ENCODE data around the gene MTHFD1L. TPM values are rescaled to one million over a fixed set of nuclear protein-coding genes. Genes with fewer than 3 reads are reported as not detected.
A peak's percentile ranks its signal among the peaks of the same experiment; 100 is the strongest.
"Not testable (repeated sequence)": the region's sequence is repeated elsewhere in the genome, so short reads cannot be mapped to it uniquely, and the experiment has no call there.

The MTHFD1L gene
- total and polyA plus RNA-seq, 2 experiments from 2014 or later = 18.2 to 37.9 TPM

DNA sequence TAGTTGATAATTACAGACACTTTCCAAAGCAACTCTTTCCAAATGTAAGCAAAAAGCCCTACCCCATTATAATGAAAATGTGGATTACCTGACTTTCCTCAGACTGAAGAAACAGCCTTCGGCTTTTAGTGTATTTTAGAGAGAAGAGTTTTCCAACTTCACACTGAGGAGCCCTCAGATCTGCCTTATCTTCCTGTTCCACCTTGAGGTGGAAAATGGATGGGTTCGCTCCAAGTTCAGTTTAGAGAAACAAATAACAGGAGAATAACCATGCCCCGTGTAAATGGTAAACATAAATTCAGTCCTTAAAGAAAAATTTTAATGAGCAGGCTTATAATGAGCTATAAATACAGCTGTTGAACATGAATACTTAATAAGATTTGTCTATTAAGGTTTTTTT is 21.1 kb upstream of the MTHFD1L start:
- H3K4me1 ChIP-seq (ENCODE audit: low read depth) = peaks cover 6% of the 10 kb centered on the region
- TF ChIP-seq, protein P1, sequence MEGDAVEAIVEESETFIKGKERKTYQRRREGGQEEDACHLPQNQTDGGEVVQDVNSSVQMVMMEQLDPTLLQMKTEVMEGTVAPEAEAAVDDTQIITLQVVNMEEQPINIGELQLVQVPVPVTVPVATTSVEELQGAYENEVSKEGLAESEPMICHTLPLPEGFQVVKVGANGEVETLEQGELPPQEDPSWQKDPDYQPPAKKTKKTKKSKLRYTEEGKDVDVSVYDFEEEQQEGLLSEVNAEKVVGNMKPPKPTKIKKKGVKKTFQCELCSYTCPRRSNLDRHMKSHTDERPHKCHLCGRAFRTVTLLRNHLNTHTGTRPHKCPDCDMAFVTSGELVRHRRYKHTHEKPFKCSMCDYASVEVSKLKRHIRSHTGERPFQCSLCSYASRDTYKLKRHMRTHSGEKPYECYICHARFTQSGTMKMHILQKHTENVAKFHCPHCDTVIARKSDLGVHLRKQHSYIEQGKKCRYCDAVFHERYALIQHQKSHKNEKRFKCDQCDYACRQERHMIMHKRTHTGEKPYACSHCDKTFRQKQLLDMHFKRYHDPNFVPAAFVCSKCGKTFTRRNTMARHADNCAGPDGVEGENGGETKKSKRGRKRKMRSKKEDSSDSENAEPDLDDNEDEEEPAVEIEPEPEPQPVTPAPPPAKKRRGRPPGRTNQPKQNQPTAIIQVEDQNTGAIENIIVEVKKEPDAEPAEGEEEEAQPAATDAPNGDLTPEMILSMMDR (IDR thresholded peaks at IDR 0.05; ENCODE audit: low read depth, low read length) = no peak
- no peak overlapping the region for H3K27ac ChIP-seq
- DNase-seq (ENCODE audit: low read depth in 1 of 2, low spot score in 1 of 2) = no peak
- H3K36me3 ChIP-seq = no peaks in the 10 kb centered on the region
- H3K9me3 ChIP-seq (ENCODE audit: low read depth) = no peaks in the 10 kb centered on the region
- no peaks in the 10 kb centered on the region for H3K27me3 ChIP-seq
- no peak overlapping the region for H3K4me3 ChIP-seq

DNA sequence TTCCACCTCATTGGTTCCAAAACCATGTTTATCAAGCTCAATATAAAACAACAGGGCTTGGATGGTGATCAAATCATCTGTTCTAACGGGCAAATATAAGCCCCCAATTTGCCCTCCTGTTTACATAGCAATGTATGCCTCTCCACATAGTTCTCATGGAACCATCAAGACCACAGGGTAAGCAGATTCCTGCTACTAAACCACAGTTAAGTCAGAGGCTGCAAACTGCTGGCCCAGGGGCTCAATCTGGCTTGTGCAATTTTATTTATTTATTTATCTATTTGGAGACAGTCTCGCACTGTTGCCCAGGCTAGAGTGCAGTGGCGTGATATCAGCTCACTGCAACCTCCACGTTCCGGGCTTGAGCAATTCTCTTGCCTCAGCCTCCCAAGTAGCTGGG is 18.9 kb upstream of the MTHFD1L start:
- no peak overlapping the region for H3K27ac ChIP-seq
- TF ChIP-seq, protein P1 (IDR thresholded peaks at IDR 0.05; ENCODE audit: low read depth, low read length) = no peak
- no peak overlapping the region for H3K4me3 ChIP-seq
- H3K4me1 ChIP-seq (ENCODE audit: low read depth) = peaks cover 5% of the 10 kb centered on the region
- no peaks in the 10 kb centered on the region for H3K36me3 ChIP-seq
- H3K27me3 ChIP-seq = no peaks in the 10 kb centered on the region
- H3K9me3 ChIP-seq (ENCODE audit: low read depth) = no peaks in the 10 kb centered on the region
- DNase-seq (ENCODE audit: low read depth in 1 of 2, low spot score in 1 of 2) = no peak

DNA sequence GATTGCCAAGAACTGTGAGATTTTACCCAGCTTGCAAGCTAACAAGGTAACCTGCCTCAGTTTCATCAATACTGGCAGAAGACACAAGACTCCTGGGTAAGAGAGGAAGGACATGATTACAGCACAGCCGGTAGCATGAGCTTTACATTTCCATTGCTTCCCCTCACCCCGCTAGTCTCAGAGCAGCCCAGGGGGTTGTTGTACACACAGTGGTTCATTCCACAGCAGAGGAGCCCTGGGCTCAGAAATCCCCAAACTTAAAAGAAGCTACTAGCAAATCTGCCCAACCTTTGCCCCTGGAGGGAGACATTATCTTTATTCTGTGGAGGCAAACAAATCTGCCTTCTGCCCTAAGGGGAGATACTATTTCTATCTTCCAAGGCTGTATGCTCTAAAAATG is 17.1 kb upstream of the MTHFD1L start:
- Histone ChIP-seq H3K4me3 (no peak overlapping the region), H3K27me3 (no peaks in the 10 kb centered on the region), H3K4me1 (ENCODE audit: low read depth) (no peaks in the 10 kb centered on the region), H3K9me3 (ENCODE audit: low read depth) (no peaks in the 10 kb centered on the region), H3K27ac (no peak overlapping the region), H3K36me3 (no peaks in the 10 kb centered on the region)
- TF ChIP-seq, protein P1 (IDR thresholded peaks at IDR 0.05; ENCODE audit: low read depth, low read length) = no peak
- DNase-seq (ENCODE audit: low read depth in 1 of 2, low spot score in 1 of 2) = no peak

DNA sequence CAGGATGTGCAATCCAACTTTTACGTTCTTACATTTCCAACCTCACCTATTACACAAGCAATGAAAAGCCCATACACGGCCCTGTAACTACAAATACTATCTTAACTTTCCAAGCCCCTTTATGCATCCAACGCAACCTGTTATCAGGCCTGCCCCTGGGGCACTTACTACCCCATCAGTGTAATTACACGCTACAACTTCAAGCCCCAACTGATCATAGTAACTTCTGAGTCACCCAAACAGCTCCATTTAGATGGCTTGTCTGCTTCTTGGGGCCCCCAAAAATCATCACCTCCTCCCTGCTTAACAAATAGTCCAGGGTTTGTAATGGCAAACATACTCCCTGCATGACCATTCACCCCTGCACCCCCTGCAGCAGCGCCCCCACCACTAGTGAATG is 11.1 kb upstream of the MTHFD1L start:
- not testable (repeated sequence) for H3K4me3 ChIP-seq; DNase-seq (ENCODE audit: low read depth in 1 of 2, low spot score in 1 of 2); H3K36me3 ChIP-seq; H3K4me1 ChIP-seq (ENCODE audit: low read depth); H3K9me3 ChIP-seq (ENCODE audit: low read depth); H3K27ac ChIP-seq; H3K27me3 ChIP-seq

DNA sequence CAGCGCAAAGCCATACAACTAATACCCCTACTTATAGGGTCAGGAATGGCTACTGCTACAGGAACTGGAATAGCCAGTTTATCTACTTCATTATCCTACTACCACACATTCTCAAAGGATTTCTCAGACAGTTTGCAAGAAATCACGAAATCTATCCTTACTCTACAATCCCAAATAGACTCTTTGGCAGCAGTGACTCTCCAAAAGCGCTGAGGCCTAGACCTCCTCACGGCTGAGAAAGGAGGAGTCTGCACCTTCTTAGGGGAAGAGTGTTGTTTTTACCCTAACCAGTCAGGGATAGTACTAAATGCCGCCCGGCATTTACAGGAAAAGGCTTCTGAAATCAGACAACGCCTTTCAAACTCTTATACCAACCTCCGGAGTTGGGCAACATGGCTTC is 10.3 kb upstream of the MTHFD1L start:
- not testable (repeated sequence) for H3K9me3 ChIP-seq (ENCODE audit: low read depth); H3K36me3 ChIP-seq; H3K27me3 ChIP-seq; H3K4me1 ChIP-seq (ENCODE audit: low read depth); H3K27ac ChIP-seq; H3K4me3 ChIP-seq; DNase-seq (ENCODE audit: low read depth in 1 of 2, low spot score in 1 of 2)

DNA sequence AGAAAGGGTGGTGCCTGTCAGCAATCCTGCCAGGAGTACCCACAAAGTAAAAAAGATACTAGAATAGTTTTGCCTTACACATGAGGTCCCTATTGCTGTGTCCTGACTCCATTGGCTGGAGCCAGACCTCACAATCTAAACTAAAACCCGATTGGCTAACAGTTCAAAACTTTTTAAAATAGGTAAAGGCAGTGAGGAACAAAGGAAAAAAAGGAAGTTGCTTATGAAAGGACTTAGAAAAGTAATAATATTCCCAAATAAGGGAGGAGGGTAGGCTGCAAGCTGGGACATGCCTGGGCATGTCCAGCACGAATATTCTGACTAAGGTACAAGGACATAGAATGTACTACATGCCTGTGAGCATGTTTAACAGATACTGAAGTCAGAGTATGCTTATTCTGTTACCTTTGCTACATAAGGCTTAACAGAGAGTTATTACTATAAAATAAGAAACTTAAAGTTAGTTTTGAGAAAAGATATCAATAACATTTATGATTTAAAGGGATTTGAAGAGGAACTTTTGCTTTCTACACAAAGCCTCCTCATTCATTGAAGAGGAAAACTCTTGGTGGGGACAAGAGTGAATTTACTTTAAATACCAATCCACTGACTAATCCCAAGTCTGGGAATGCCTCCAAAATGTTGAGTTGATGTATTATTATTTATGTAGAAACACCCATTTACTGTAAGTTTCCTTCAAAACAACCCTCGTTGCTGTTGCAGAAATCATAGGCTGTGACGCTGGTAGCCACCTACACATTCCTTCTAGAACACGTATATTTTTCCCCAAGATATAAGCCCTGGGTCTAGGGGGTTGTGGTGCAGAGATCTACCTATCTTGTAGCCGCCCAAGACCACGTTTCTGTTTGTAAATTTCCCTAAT is 8.2 kb upstream of the MTHFD1L start:
- Histone ChIP-seq H3K36me3 (no peaks in the 10 kb centered on the region), H3K4me3 (no peak overlapping the region), H3K27me3 (no peaks in the 10 kb centered on the region), H3K27ac (no peak overlapping the region), H3K4me1 (ENCODE audit: low read depth) (peaks cover 9% of the 10 kb centered on the region), H3K9me3 (ENCODE audit: low read depth) (no peaks in the 10 kb centered on the region)
- TF ChIP-seq, protein P1 (IDR thresholded peaks at IDR 0.05; ENCODE audit: low read depth, low read length) = no peak
- peak in 1 of 2 donors; percentile 99 for DNase-seq (ENCODE audit: low read depth in 1 of 2, low spot score in 1 of 2)

Data from cardiac muscle cell (in vitro differentiated cells and primary cell).